ENCODE results near the gene APOL2. TPM values are rescaled to one million over a fixed set of nuclear protein-coding genes. Genes with fewer than 3 reads are reported as not detected.

Gene APOL2
- total RNA-seq, 1 donor from 2014 or later: 19.3 TPM

GRCh38 chr22:36199001-36199551 is 40.3 kb downstream of the APOL2 start:
- no peaks in the 10 kb centered on the region for H3K36me3 Mint-ChIP-seq (ENCODE audit: insufficient read depth)
- H3K4me3 Mint-ChIP-seq (ENCODE audit: low read depth): no peak overlapping the region
- no peak for TF ChIP-seq CTCF (IDR thresholded peaks at IDR 0.05; ENCODE audit: unreplicated experiment)
- peaks cover 29% of the 10 kb centered on the region for H3K4me1 Mint-ChIP-seq (ENCODE audit: low read depth)
- H3K27ac Mint-ChIP-seq: no peak overlapping the region
- DNase-seq (ENCODE audit: low spot score, unreplicated experiment): no peak
- H3K27me3 Mint-ChIP-seq: no peaks in the 10 kb centered on the region
- no peaks in the 10 kb centered on the region for H3K9me3 Mint-ChIP-seq (ENCODE audit: low read depth)

GRCh38 chr22:36198536-36198935 is 40.8 kb downstream of the APOL2 start:
- no peak for TF ChIP-seq CTCF (IDR thresholded peaks at IDR 0.05; ENCODE audit: unreplicated experiment)
- Mint-ChIP-seq H3K36me3 (ENCODE audit: insufficient read depth) (no peaks in the 10 kb centered on the region), H3K27ac (peak overlapping the region; percentile 54), H3K9me3 (ENCODE audit: low read depth) (no peaks in the 10 kb centered on the region), H3K4me3 (ENCODE audit: low read depth) (no peak overlapping the region), H3K27me3 (no peaks in the 10 kb centered on the region), H3K4me1 (ENCODE audit: low read depth) (peaks cover 27% of the 10 kb centered on the region)
- no peak for DNase-seq (ENCODE audit: low spot score, unreplicated experiment)

GRCh38 chr22:36197514-36198146 is 41.7 kb downstream of the APOL2 start:
- TF ChIP-seq CTCF (IDR thresholded peaks at IDR 0.05; ENCODE audit: unreplicated experiment): no peak
- Mint-ChIP-seq H3K4me3 (ENCODE audit: low read depth) (no peak overlapping the region), H3K36me3 (ENCODE audit: insufficient read depth) (no peaks in the 10 kb centered on the region), H3K9me3 (ENCODE audit: low read depth) (no peaks in the 10 kb centered on the region), H3K27me3 (no peaks in the 10 kb centered on the region), H3K4me1 (ENCODE audit: low read depth) (peaks cover 18% of the 10 kb centered on the region), H3K27ac (peak overlapping the region; percentile 54)
- no peak for DNase-seq (ENCODE audit: low spot score, unreplicated experiment)

- Mint-ChIP-seq H3K27me3 (no peaks in the 10 kb centered on the region), H3K4me1 (ENCODE audit: low read depth) (peaks cover 18% of the 10 kb centered on the region), H3K27ac (peak overlapping the region; percentile 54), H3K36me3 (ENCODE audit: insufficient read depth) (no peaks in the 10 kb centered on the region), H3K4me3 (ENCODE audit: low read depth) (no peak overlapping the region), H3K9me3 (ENCODE audit: low read depth) (no peaks in the 10 kb centered on the region)
- no peak for TF ChIP-seq CTCF (IDR thresholded peaks at IDR 0.05; ENCODE audit: unreplicated experiment)
- no peak for DNase-seq (ENCODE audit: low spot score, unreplicated experiment)
Observed at GRCh38 chr22:36197065-36197440, 42.3 kb downstream of the APOL2 start.

GRCh38 chr22:36196254-36197064 is 42.9 kb downstream of the APOL2 start:
- H3K36me3 Mint-ChIP-seq (ENCODE audit: insufficient read depth): no peaks in the 10 kb centered on the region
- peaks cover 18% of the 10 kb centered on the region for H3K4me1 Mint-ChIP-seq (ENCODE audit: low read depth)
- no peak overlapping the region for H3K4me3 Mint-ChIP-seq (ENCODE audit: low read depth)
- DNase-seq (ENCODE audit: low spot score, unreplicated experiment): no peak
- H3K27me3 Mint-ChIP-seq: no peaks in the 10 kb centered on the region
- H3K27ac Mint-ChIP-seq: no peak overlapping the region
- H3K9me3 Mint-ChIP-seq (ENCODE audit: low read depth): no peaks in the 10 kb centered on the region
- no peak for TF ChIP-seq CTCF (IDR thresholded peaks at IDR 0.05; ENCODE audit: unreplicated experiment)

All from progenitor cell of endocrine pancreas (in vitro differentiated cells).